Glutamatergic neuron (in vitro differentiated cells): ENCODE results near the gene MAMDC4. TPM values are rescaled to one million over a fixed set of nuclear protein-coding genes. Genes with fewer than 3 reads are reported as not detected.
"Not testable (repeated sequence)": the region's sequence is repeated elsewhere in the genome, so short reads cannot be mapped to it uniquely, and the experiment has no call there.

Experiments
- DNase-seq: peaks from one replicate; pipeline ENCODE4 v3.0.0; 2022
- H3K27ac Mint-ChIP-seq: one replicate; pipeline ENCODE4 v1.8.0; 2020; ENCODE audit warnings: mild to moderate bottlenecking, mixed read lengths, inconsistent platforms; ENCODE audit not compliant: unreplicated experiment
- H3K27me3 Mint-ChIP-seq: one replicate; pipeline ENCODE4 v1.8.0; 2020; ENCODE audit warnings: mild to moderate bottlenecking, moderate library complexity, mixed read lengths, inconsistent platforms; ENCODE audit not compliant: unreplicated experiment
- H3K36me3 Mint-ChIP-seq: one replicate; pipeline ENCODE4 v1.8.0; 2020; ENCODE audit warnings: mild to moderate bottlenecking, mixed read lengths, inconsistent platforms; ENCODE audit not compliant: unreplicated experiment
- H3K4me1 Mint-ChIP-seq: one replicate; pipeline ENCODE4 v1.8.0; 2020; ENCODE audit warnings: mild to moderate bottlenecking, low read depth, mixed read lengths, inconsistent platforms; ENCODE audit not compliant: unreplicated experiment
- H3K4me3 Mint-ChIP-seq: one replicate; pipeline ENCODE4 v1.8.0; 2020; ENCODE audit warnings: mild to moderate bottlenecking, mixed read lengths, inconsistent platforms; ENCODE audit not compliant: unreplicated experiment
- H3K9me3 Mint-ChIP-seq: one replicate; pipeline ENCODE4 v1.8.0; 2020; ENCODE audit warnings: mild to moderate bottlenecking, moderate library complexity, mixed read lengths, inconsistent platforms; ENCODE audit not compliant: unreplicated experiment
- total RNA-seq: library from RNA; stranded (reverse); fragmentation: NEBNext Ultra II Directional; extraction: Animal tissue kit (Norgen Biotek cat#: 25700); gene quantifications from one replicate; pipeline ENCODE4 v1.2.1, GENCODE V29; 2021; ENCODE audit not compliant: unreplicated experiment
- TF ChIP-seq, protein P1 (sequence below): fragments of 200-600 bp; sonication (generic); IDR thresholded peaks from one replicate; pipeline ENCODE4 v1.5.0; 2021; ENCODE audit not compliant: partially characterized antibody, unreplicated experiment

The MAMDC4 gene
- total RNA-seq, 1 donor from 2014 or later, result 17.6 TPM

DNA sequence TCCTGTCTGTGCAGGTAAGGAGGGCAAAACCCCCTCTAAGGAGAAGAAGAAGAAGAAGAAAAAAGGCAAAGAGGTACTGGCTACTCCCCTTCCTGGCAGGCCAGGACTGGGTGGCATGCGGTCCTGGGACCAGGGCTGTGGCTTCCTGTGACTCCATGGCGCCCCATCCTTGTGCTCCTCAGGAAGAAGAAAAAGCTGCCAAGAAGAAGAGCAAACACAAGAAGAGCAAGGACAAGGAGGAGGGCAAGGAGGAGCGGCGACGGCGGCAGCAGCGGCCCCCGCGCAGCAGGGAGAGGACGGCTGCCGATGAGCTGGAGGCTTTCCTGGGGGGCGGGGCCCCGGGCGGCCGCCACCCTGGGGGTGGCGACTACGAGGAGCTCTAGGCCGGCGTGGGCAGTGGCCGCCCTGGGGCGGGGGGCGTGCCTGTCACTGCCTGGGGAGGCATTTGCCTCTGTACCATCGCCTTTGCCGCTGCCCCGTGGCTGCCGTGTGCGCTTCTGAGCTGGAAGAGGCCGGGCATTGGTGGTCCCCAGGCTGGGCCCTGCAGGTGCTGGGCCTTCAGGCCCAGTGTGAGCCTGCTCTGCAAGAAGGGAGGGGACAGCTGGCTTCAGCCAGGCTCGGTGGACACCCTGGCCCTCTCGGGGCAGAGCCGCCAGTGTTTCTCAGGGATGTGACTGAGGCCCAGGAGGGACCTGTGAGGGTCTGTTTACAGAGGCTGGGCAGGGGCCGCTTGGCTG lies 11.8 kb upstream of the MAMDC4 start:
- H3K4me1 Mint-ChIP-seq, result peaks cover 9% of the 10 kb centered on the region

DNA sequence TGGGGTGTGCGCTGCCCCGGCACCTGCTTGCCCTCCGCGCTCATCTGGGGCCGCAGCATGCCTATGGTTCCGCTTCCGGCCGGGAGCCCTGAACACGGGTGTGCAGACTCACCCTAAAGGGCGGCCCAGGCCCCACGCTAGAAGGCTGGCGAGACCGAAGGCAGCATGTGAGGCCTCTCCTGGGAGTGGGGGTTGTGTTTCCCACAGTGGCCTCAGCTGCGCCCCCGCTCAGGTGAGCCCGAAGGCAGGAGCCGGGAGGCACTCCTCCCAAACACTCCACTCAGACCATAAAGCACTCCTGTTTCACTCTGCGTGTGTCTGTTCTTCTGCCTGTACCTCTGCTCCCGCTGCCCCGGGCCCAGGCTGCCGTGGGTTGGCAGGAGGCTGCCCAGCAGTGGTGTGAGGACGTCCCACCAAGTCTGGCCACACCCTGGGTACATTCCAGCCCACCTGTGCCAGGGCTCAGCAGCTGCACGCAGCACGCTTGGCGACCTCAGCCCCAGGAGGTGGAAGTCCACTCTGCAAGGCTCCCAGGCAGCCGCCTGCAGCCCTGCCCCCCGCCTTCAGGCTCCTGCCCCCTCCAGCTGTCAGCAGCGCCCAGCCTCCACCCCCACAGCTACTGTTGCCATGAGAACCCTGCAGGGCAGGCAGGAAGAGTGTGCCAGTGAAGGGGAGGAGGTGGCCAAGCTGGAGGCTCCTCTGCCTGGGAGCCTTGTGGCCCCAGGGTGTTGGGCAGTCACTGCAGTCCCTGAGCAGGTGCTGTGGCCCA lies 11.1 kb upstream of the MAMDC4 start:
- TF ChIP-seq, protein P1, sequence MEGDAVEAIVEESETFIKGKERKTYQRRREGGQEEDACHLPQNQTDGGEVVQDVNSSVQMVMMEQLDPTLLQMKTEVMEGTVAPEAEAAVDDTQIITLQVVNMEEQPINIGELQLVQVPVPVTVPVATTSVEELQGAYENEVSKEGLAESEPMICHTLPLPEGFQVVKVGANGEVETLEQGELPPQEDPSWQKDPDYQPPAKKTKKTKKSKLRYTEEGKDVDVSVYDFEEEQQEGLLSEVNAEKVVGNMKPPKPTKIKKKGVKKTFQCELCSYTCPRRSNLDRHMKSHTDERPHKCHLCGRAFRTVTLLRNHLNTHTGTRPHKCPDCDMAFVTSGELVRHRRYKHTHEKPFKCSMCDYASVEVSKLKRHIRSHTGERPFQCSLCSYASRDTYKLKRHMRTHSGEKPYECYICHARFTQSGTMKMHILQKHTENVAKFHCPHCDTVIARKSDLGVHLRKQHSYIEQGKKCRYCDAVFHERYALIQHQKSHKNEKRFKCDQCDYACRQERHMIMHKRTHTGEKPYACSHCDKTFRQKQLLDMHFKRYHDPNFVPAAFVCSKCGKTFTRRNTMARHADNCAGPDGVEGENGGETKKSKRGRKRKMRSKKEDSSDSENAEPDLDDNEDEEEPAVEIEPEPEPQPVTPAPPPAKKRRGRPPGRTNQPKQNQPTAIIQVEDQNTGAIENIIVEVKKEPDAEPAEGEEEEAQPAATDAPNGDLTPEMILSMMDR, result no peak
- no peaks in the 10 kb centered on the region for H3K36me3 Mint-ChIP-seq
- peak; percentile 72 for DNase-seq
- H3K9me3 Mint-ChIP-seq, result peaks cover 7% of the 10 kb centered on the region
- H3K27me3 Mint-ChIP-seq, result peaks cover 9% of the 10 kb centered on the region
- peaks cover 9% of the 10 kb centered on the region for H3K4me1 Mint-ChIP-seq
- no peak overlapping the region for H3K4me3 Mint-ChIP-seq
- peak overlapping the region; percentile 72 for H3K27ac Mint-ChIP-seq

More for the DNA sequence above, 11.8 kb upstream of the MAMDC4 start:
- peaks cover 7% of the 10 kb centered on the region for H3K9me3 Mint-ChIP-seq
- H3K36me3 Mint-ChIP-seq, result no peaks in the 10 kb centered on the region
- H3K27ac Mint-ChIP-seq, result peak overlapping the region; percentile 83
- peaks cover 9% of the 10 kb centered on the region for H3K27me3 Mint-ChIP-seq
- H3K4me3 Mint-ChIP-seq, result peak overlapping the region; percentile 47
- TF ChIP-seq, protein P1, result no peak
- DNase-seq, result no peak

- not testable (repeated sequence) for DNase-seq, H3K4me1 Mint-ChIP-seq
Measured at GRCh38 chr9:136841646-136842379, 10.3 kb upstream of the MAMDC4 start.

GRCh38 chr9:136842380-136842948 lies 9.7 kb upstream of the MAMDC4 start, which contains the start of gene AJM1:
TSS of gene AJM1 (plus strand) at chr9:136842478. CDS start at chr9:136844415, 1,937 bp downstream.
- TF ChIP-seq, protein P1, result peak; percentile 86
- not testable (repeated sequence) for H3K36me3 Mint-ChIP-seq, H3K9me3 Mint-ChIP-seq, H3K27me3 Mint-ChIP-seq, H3K4me1 Mint-ChIP-seq
- peak; percentile 91 for DNase-seq
- Mint-ChIP-seq H3K4me3 (peak within 1 kb of the TSS; percentile 72), H3K27ac (peak within 1 kb of the TSS; percentile 89)

More at GRCh38 chr9:136841646-136842379, 10.3 kb upstream of the MAMDC4 start:
- not testable (repeated sequence) for H3K27me3 Mint-ChIP-seq, H3K36me3 Mint-ChIP-seq, H3K9me3 Mint-ChIP-seq
- peak overlapping the region; percentile 89 for H3K27ac Mint-ChIP-seq
- H3K4me3 Mint-ChIP-seq, result peak overlapping the region; percentile 72

DNA sequence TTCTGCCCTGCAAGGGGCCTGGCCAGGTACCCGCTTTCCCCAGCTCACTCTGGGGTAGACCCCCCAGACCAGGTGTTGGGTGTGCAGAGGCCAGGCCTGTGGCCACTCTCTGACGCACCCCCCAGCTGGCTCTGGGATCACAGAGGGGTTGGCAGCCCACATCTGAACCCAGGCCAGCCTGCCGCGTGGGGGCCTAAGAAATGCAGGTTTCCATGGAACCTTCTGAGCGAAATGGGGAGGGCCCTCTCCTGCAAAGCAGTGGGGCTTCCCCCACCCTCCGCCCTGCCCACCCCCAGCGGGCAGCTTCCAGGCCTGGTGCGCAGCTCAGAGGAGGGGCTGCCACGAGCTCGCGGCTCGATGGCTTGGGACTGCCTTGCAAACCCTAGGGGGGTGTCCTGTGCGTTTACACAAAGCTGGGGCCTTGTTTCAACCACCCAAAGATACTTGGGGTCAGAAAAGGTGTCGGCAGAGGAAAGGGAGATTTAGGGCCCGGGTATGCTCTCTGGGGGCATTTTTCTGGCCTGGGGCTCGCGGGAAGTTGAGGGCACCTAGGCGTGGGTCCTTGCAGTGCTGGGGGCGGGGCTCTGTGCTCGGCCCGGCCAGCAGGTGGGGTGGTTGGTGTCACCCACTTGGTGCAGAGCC lies 8.9 kb upstream of the MAMDC4 start:
- not testable (repeated sequence) for H3K4me1 Mint-ChIP-seq, DNase-seq, H3K36me3 Mint-ChIP-seq, H3K9me3 Mint-ChIP-seq
- H3K27ac Mint-ChIP-seq, result peak overlapping the region; percentile 52
- H3K27me3 Mint-ChIP-seq, result peaks cover 11% of the 10 kb centered on the region
- H3K4me3 Mint-ChIP-seq, result peak overlapping the region; percentile 75
